GM18868 (cell line): Measurements from ENCODE around the gene MRPS34.
"Not testable (repeated sequence)": the region's sequence is repeated elsewhere in the genome, so short reads cannot be mapped to it uniquely, and the experiment has no call there.

Source experiments
- ATAC-seq: cut with Tn5 transposase; IDR thresholded peaks from one replicate; pipeline ENCODE4 v1.9.1; 2021; ENCODE audit warnings: mild to moderate bottlenecking, moderate library complexity; ENCODE audit not compliant: unreplicated experiment

MRPS34 gene

GRCh38 chr16:1772908-1773702 is at the start of gene MRPS34:
MRPS34 (minus strand) TSS chr16:1773134; CDS start chr16:1773119, 15 bp downstream.
- ATAC-seq = peak; percentile 39

DNA sequence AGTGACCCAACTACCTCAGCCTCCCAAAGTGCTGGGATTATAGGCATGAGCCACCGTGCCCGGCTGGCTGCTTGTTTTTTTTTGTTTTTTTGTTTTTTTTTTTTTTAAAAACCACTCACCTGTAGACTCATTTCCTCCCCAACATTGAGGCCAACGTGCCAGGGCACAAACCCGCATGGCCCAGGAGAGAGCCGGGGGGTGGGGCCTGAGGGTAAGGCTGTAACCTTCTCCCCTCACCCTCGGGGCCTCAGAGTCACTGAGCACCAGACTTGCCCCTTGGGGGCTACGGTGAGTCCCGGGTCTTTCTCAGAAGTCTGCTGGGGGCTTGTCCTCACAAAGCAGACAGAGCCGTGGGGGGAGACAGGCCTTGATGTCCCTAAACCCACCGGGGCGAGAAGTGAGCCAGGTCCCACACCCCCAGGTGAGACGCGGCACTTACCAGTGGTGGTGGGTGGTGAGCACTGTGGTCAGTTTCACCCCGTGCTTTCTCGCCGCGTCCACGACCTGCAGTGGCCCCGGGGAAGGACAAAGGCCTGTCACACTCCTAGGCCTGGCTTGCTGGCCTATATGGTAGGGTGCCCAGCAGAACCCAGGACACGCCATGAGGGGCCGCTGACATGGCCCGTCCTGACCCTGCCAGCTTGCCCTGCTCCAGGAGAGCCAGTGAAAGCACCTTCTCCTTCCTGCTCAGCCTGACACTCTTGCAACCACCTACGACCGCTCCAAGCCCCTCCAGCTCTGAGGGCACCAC is 49.1 kb upstream of the MRPS34 start:
- no peak for ATAC-seq

GRCh38 chr16:1820946-1821290 is 48.0 kb upstream of the MRPS34 start:
- ATAC-seq = no peak

- no peak for ATAC-seq
Observed at GRCh38 chr16:1820096-1820945, 47.4 kb upstream of the MRPS34 start.

GRCh38 chr16:1819611-1820010 is 46.7 kb upstream of the MRPS34 start:
- no peak for ATAC-seq

- no peak for ATAC-seq
Observed at GRCh38 chr16:1818873-1819525, 46.1 kb upstream of the MRPS34 start.

DNA sequence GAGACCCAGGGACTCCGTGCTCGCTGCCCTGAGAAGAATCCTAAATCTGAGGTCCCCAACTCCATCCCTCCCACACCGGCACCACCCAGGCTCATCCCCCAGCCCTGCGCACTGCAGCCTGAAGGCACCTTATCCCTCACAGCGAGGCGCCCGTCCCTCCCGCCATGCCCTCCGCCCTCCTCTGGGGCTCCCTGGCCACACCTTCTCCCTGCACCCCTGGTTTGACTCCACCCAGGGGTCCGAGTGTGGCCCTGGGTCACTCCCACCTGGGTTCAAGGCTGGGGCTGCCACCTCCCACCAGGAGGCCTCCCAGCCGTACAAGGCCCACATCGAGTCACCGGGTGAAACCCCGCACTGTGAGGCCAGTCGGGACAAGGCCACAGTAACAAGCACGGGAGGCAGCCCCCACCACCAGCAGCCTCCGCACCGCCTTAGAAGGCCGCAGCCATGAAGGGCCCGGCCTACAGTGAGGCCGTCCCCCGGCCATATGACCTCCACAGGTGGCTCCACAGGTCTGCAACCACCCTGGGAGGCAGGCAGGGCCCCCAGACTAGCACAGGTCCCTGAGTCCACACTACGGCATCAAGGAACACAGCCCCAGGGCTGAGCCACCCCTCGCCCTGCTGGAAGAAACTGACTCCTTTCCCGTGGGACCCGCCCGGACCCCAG is 45.4 kb upstream of the MRPS34 start:
- no peak for ATAC-seq

- ATAC-seq = no peak
Observed at GRCh38 chr16:1817716-1818115, 44.8 kb upstream of the MRPS34 start.

DNA sequence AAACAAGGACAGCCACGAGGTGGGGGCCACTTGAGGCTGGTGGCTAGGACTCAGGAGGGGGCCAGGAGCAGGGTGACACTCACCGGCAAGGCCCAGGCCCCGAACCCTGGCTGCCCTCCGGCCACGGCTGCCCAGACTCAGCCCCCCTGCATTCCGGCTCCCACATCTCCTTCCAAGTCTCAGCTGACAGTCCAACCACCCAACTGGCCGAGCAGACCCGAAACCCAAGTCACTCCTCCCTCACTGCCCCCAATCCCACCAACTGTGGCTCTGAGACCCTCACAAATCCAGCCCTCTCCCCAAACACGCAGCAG is 44.3 kb upstream of the MRPS34 start:
- ATAC-seq = no peak

- no peak for ATAC-seq
Observed at GRCh38 chr16:1816396-1817275, 43.7 kb upstream of the MRPS34 start.

DNA sequence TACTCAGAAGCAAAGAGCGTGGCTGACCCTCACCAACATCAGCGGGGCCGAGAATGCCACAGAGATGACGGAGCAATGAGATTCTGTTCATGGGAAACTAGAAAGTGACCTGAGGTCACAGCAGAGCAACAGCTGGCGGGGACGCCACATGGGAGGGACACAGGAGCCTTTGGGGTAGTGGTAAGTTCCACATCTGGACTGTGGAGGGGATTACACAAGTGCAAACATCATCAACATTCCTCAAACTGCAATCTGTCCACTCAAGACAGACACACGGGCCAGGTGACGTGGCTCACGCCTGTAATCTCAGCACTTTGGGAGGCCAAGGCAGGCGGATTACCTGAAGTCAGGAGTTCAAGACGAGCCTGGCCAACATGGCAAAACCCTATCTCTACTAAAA is 42.5 kb upstream of the MRPS34 start:
- no peak for ATAC-seq

DNA sequence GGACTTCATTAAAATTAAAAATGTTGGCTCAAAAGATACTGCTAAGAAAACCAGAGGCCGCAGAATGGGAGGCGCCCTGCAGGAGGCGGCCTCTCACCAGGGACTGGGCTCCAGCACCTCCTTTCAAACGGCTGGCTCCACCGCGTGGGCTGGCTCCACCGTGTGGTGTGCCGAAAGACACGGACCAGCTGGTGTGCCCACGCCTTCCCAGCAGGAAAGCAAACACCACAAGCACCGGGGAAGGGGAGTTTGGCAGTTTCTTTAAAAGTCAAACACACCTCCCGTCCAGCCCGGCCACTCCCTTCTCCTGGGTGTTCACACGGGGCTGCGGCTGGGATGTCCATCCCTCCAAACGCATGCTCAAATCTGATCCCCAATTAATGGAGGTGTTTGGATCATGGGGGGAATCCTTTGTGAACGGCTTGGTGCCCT is 39.8 kb upstream of the MRPS34 start:
- no peak for ATAC-seq

DNA sequence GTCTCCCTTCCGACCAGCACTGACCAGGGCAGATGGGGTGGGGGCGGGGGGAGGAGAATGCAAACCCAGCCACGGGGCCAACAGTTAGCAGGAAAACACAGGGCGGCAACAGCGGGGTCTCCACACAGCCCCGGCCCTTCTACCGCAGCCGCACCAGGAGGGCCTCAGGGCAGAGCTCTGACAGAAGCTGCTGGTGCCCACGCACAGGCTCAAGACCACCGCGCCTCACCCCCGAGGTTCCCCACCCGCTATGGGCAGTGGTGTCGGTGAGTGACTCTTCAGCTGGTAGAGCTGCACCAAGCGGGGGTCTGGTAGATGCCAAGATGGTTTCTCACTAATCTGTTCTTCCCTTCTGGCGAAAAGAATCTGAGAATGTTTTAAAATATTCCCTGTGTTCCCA is 37.6 kb upstream of the MRPS34 start:
- no peak for ATAC-seq

DNA sequence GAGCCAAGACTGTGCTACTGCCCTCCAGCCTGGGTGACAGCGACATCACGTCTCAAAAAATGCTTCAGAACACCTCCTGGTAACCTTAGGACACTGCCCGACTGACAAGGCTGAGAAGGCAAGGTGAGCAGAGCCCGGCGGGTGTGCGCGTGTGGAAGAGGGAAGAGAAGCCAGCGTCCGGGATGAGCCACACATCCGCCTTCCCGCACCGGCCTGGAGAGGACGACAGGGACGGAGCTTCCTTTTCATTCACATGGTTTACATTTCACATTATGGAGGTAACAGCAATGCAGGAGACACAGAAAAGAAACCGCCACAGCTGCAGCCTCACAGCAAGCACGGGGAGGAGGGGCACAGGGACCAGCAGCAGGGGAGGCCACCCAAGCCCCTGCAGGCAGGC is 37.2 kb upstream of the MRPS34 start:
- ATAC-seq = no peak

DNA sequence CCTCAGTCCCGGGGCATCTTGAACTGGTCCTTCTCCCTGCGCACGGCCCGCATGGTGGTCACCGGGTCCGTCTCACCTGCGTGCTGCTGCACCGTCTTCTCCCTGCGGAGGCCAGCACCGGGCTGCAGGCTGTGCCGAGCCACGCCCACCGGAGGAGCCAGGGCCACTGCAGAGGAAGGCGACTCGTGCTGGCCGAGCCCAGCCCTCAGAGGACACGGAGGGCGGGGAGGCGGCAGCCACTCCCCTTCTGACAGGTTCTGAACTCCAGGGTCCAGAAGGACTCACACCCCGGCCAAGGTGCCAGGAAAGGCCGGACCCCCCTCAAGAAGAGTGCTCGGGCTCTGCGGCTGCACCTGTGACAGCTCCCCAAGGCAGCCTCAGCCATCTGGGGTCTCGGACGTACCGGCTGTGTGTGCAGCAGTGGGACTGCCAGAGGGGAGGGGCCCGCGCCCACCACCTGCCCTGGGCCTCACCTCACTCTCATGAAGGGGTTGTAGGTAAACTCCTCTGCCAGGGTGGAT is 36.4 kb upstream of the MRPS34 start:
- no peak for ATAC-seq

- no peak for ATAC-seq
Observed at GRCh38 chr16:1808691-1809090, 35.8 kb upstream of the MRPS34 start.

DNA sequence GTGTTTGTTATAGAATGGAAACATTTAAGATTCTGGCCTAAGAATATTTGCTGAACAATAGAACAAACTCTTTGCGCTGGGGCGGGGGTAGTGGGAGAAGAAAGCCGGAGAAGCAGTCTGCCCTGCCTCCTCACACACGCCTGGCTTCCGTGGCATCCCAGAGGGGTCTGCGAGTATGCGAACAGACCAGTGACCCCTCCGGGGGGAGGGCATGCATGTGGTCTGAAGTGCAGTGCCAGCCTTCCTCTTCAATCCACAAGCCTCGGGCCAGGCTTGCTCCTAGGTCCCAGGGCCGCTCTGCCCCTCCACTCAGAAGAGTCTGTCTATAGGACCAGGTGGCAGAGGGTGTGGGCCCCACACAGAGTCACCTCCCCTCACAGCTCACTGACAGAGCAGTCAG is 34.7 kb upstream of the MRPS34 start:
- ATAC-seq = no peak

GRCh38 chr16:1800701-1801100 is 27.8 kb upstream of the MRPS34 start:
- no peak for ATAC-seq

DNA sequence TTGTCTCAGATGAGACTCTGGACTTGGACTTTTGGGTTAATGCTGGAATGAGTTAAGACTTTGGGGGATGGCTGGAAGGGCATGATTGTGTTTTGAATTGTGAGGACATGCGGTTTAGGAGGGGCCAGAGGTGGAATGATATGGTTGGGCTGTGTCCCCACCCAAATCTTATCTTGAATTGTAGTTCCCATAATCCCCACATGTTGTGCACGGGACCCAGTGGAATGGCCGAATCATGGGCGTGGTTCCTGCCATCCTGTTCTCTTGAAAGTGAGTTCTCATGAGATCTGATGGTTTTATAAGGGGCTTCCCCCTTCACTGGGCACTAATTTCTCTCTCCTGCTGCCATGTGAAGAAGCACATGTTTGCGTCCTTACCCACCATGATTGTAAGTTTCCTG is 26.3 kb upstream of the MRPS34 start:
- not testable (repeated sequence) for ATAC-seq
